ENCODE measurements around the gene SPACA4. TPM values are rescaled to one million over a fixed set of nuclear protein-coding genes. Genes with fewer than 3 reads are reported as not detected.

Gene SPACA4
- total and polyA plus RNA-seq, 9 of the 15 experiments (the other 6 are each of a cell fraction or from before 2014, with no cell fraction given): not detected

GRCh38 chr19:48646001-48646721 lies 39.6 kb downstream of the SPACA4 start, which contains the start of gene CA11 (continued):
- TF ChIP-seq HES1 (IDR thresholded peaks at IDR 0.05; ENCODE audit: low read depth): 0 out of 2 replicates have a peak, but pooled peaks have one; percentile 12

- in situ Hi-C loops (cut with MboI) (loop anchor here (5.0 to 10.0 kb wide), 3 partner anchors 96 to 328 kb away; partner anchors contain the start of gene RASIP1), intact Hi-C loops (cut with micrococcal nuclease) (loop anchor here (1.0 to 5.0 kb wide), 3 partner anchors 91 to 188 kb away; no protein-coding TSS in a partner anchor)
- FAIRE-seq (peak; percentile 72), ATAC-seq (no peak), DNase-seq (ENCODE audit: extremely low read depth in 1 of 4, low spot score in 3 of 4) (peak in 1 of 4 experiments; percentile 95)
- Histone ChIP-seq H3K27me3 (ENCODE audit: control insufficient read depth in 2 of 2, insufficient read depth in 2 of 2, low read length in 2 of 2) (no peaks in the 10 kb centered on the region), H3K4me1 (replicated peaks in 1 of 2; ENCODE audit: control insufficient read depth in 2 of 2, insufficient read depth in 2 of 2, low read length in 2 of 2) (peaks cover 18 to 47% of the 10 kb centered on the region in 2 experiments; a peak in 4 of 5 replicates), H3K4me2 (ENCODE audit: insufficient read depth, low read length) (peak overlapping the region; percentile 84), H3K9ac (ENCODE audit: insufficient read depth in 1 of 2, low read depth in 2 of 2, low read length in 2 of 2) (peak overlapping the region in 1 of 2 experiments; percentile 87; a peak in 2 of 4 replicates), H3K27ac (ENCODE audit: extremely low read depth, low read depth, low read length) (no peak overlapping the region; the same call in 2 of the 3 replicates), H4K20me1 (replicated peaks; ENCODE audit: control insufficient read depth, insufficient read depth, low read length) (no peaks in the 10 kb centered on the region), H3K9me1 (ENCODE audit: control insufficient read depth, insufficient read depth, low read length) (no peaks in the 10 kb centered on the region), H3K4me3 (peak overlapping the region; percentile 56), H3K36me3 (ENCODE audit: control insufficient read depth, insufficient read depth, low read length) (no peaks in the 10 kb centered on the region), H2AFZ (ENCODE audit: low read depth, low read length) (peak overlapping the region; percentile 95), H3K79me2 (ENCODE audit: control insufficient read depth, insufficient read depth, low read length) (no peaks in the 10 kb centered on the region), H3K9me3 (replicated peaks; ENCODE audit: control insufficient read depth, insufficient read depth, low read depth, low read length) (no peaks in the 10 kb centered on the region)
- BruUV-seq (replicated peaks): no TSS peak
- ChIA-PET CTCF (ENCODE audit: low intra/inter-chr PET ratio) (interaction anchor here (1.0 to 2.2 kb wide), 4 partner anchors 92 to 196 kb away, joined by 3 to 16 read pairs (median 5); no protein-coding TSS in a partner anchor), POLR2A (interaction anchor here (0.6 kb wide), 1 partner anchor 716 kb away, joined by 3 read pairs; no protein-coding TSS in a partner anchor)
- WGBS (ENCODE audit: insufficient coverage, low coverage, missing lambda C conversion rate): 21% methylated on average over 3 of the region's 10 CpGs
- peak; percentile 98 for TF ChIP-seq ZNF263 (CRISPR knock-in tag; IDR thresholded peaks at IDR 0.05; ENCODE audit: borderline replicate concordance)
- TF ChIP-seq MCM5 (IDR thresholded peaks at IDR 0.05; ENCODE audit: low read depth): no peak
- TF ChIP-seq KDM4B (IDR thresholded peaks at IDR 0.05; ENCODE audit: borderline replicate concordance in 2 of 2, low read depth in 1 of 2): 0 out of 4 replicates have a peak, but pooled peaks of 1 of the 2 experiments have one; percentile 51
- 0 out of 2 replicates have a peak, but pooled peaks have one; percentile 73 for TF ChIP-seq CC2D1A (IDR thresholded peaks at IDR 0.05)
- TF ChIP-seq CHD1 (IDR thresholded peaks at IDR 0.05; ENCODE audit: low read length): no peak
- TF ChIP-seq HSF4 (CRISPR knock-in tag; IDR thresholded peaks at IDR 0.05; ENCODE audit: borderline replicate concordance): no peak
- TF ChIP-seq ZNF707 (CRISPR knock-in tag; conservative IDR thresholded peaks at IDR 0.05): no peak
- TF ChIP-seq BRD9 (IDR thresholded peaks at IDR 0.05; ENCODE audit: low read depth, partially characterized antibody): peak; percentile 23
- TF ChIP-seq ZNF551 (CRISPR knock-in tag; IDR thresholded peaks at IDR 0.05): no peak
- TF ChIP-seq RCOR1 (IDR thresholded peaks at IDR 0.05; ENCODE audit: borderline replicate concordance in 1 of 2, low read depth in 2 of 2, low read length in 2 of 2): peak in 1 of 2 experiments; percentile 84; a peak in 2 of 4 replicates
- no peak for TF ChIP-seq HBP1 (CRISPR knock-in tag; IDR thresholded peaks at IDR 0.05)
- TF ChIP-seq EGR1 (conservative IDR thresholded peaks at IDR 0.05): peak; percentile 90
- TF ChIP-seq CTBP1 (IDR thresholded peaks at IDR 0.05; ENCODE audit: borderline replicate concordance): no peak
- TF ChIP-seq CREM (IDR thresholded peaks at IDR 0.05; ENCODE audit: low read depth): peak; percentile 72
- TF ChIP-seq TAF15 (IDR thresholded peaks at IDR 0.05; ENCODE audit: low read depth, low read length): no peak
- peak; percentile 57; the same call in 1 of the 2 replicates for TF ChIP-seq ELF4 (CRISPR knock-in tag; IDR thresholded peaks at IDR 0.05)
Observed at GRCh38 chr19:48646722-48647216, 40.2 kb downstream of the SPACA4 start.
